Esophagus muscularis mucosa (tissue), 4 donors: Measurements from ENCODE around the gene ANO4.

ENCODE experiments used
- CTCF ChIP-seq, 3 experiments: fragments of 200-600 bp in 2 of 3; fragments of 450-650 bp in 1 of 3; sonication (generic) in 2 of 3; IDR thresholded peaks; one replicate each; pipeline ENCODE4 v1.5.1; 2017 to 2019; ENCODE audit warnings: antibody characterized with exemption in 3 of 3, mild to moderate bottlenecking in 2 of 3, moderate library complexity in 1 of 3
- EP300 ChIP-seq: sonication (generic); formaldehyde crosslinking; IDR thresholded peaks from one replicate; pipeline ENCODE4 v1.6.1; 2017; ENCODE audit warnings: antibody characterized with exemption
- POLR2A ChIP-seq: fragments of 450-650 bp; IDR thresholded peaks from one replicate; pipeline ENCODE4 v1.6.1; 2017; ENCODE audit warnings: antibody characterized with exemption, moderate library complexity, mild to moderate bottlenecking, low read depth
- POLR2AphosphoS5 ChIP-seq, 2 donors: sonication (generic); formaldehyde crosslinking; IDR thresholded peaks; one replicate each; pipeline ENCODE4 v1.6.1; 2017; ENCODE audit warnings: antibody characterized with exemption in 2 of 2

GRCh38 chr12:101019667-101020066 is 225.1 kb downstream of the ANO4 start:
- TF ChIP-seq POLR2AphosphoS5 (IDR thresholded peaks at IDR 0.05) (no peak), POLR2A (no peak), EP300 (no peak), CTCF (IDR thresholded peaks at IDR 0.05) (no peak)
